Tibial nerve (tissue), 4 donors: ENCODE data around the gene INS. TPM values are rescaled to one million over a fixed set of nuclear protein-coding genes. Genes with fewer than 3 reads are reported as not detected.

Experiments used
- DNase-seq, 2 donors: peaks; one replicate each; pipeline ENCODE4 v3.0.0-alpha.2; 2019; ENCODE audit warnings: low spot score in 2 of 2
- H3K27ac ChIP-seq, 4 donors: fragments of 200-600 bp; sonication (generic) in 3 of 4; one replicate each; pipeline ENCODE4 v1.5.1; 2017 to 2019; ENCODE audit warnings: mild to moderate bottlenecking in 1 of 4
- H3K27me3 ChIP-seq, 2 donors: fragments of 200-600 bp; sonication (generic) in 1 of 2; one replicate each; pipeline versions ENCODE4 v1.5.1 to v1.6.0; 2017 to 2019
- H3K36me3 ChIP-seq, 3 donors: fragments of 200-600 bp; sonication (generic); one replicate each; pipeline ENCODE4 v1.5.1; 2018 to 2019
- H3K4me1 ChIP-seq, 4 donors: fragments of 200-600 bp; sonication (generic) in 3 of 4; one replicate each; pipeline ENCODE4 v1.5.1; 2017 to 2019
- H3K4me3 ChIP-seq, 4 donors: fragments of 200-600 bp; sonication (generic) in 3 of 4; one replicate each; pipeline ENCODE4 v1.5.1; 2017 to 2019; ENCODE audit warnings: mild to moderate bottlenecking in 1 of 4, moderate library complexity in 1 of 4
- H3K9me3 ChIP-seq, 4 donors: fragments of 200-600 bp; sonication (generic) in 3 of 4; one replicate each; pipeline ENCODE4 v1.5.1; 2017 to 2019
- CTCF ChIP-seq, 5 experiments: fragments of 200-600 bp in 3 of 5; fragments of 450-650 bp in 2 of 5; sonication (generic) in 3 of 5; IDR thresholded peaks; one replicate each; pipeline ENCODE4 v1.5.1; 2016 to 2019; ENCODE audit warnings: antibody characterized with exemption in 5 of 5, mild to moderate bottlenecking in 3 of 5, moderate library complexity in 2 of 5
- EP300 ChIP-seq, 2 donors: sonication (generic); formaldehyde crosslinking; IDR thresholded peaks; one replicate each; pipeline ENCODE4 v1.6.1; 2017; ENCODE audit warnings: antibody characterized with exemption in 2 of 2, mild to moderate bottlenecking in 1 of 2
- POLR2A ChIP-seq, 2 donors: fragments of 450-650 bp; IDR thresholded peaks; one replicate each; pipeline ENCODE4 v1.6.1; 2017; ENCODE audit warnings: antibody characterized with exemption in 2 of 2, mild to moderate bottlenecking in 2 of 2, moderate library complexity in 2 of 2
- WGBS, 2 donors: methylation state at CpG; one replicate each; pipeline ENCODE4 v1.1.5; 2018; 5-methylcytosine and 5-hydroxymethylcytosine counted together
- total RNA-seq, 4 donors: library from RNA; depleted of rRNA; stranded (reverse); fragments of >200 nt; gene quantifications; one replicate each; pipeline ENCODE4 v1.1.0, GENCODE V29; 2016

Gene INS
- total RNA-seq, 4 donors from 2014 or later = 1.8 TPM; not detected in 3

GRCh38 chr11:2154889-2155288 lies 6.1 kb downstream of the INS start:
- 84 to 85% methylated on average over 6 to 16 of the region's 17 CpGs for WGBS, 2 donors
- peaks cover 0 to 10% (median 5%) of the 10 kb centered on the region in 4 donors for H3K4me1 ChIP-seq
- H3K27ac ChIP-seq = no peak overlapping the region
- no peaks in the 10 kb centered on the region for H3K36me3 ChIP-seq
- peaks cover 0 to 22% of the 10 kb centered on the region in 2 donors for H3K27me3 ChIP-seq
- H3K9me3 ChIP-seq = no peaks in the 10 kb centered on the region
- DNase-seq = no peak
- H3K4me3 ChIP-seq = no peak overlapping the region
- TF ChIP-seq CTCF (IDR thresholded peaks at IDR 0.05) (no peak), EP300 (IDR thresholded peaks at IDR 0.05) (no peak), POLR2A (IDR thresholded peaks at IDR 0.05) (no peak)

GRCh38 chr11:2154195-2154585 lies 6.8 kb downstream of the INS start:
- no peak for DNase-seq
- Histone ChIP-seq H3K4me3 (no peak overlapping the region), H3K9me3 (no peaks in the 10 kb centered on the region), H3K36me3 (no peaks in the 10 kb centered on the region), H3K27ac (no peak overlapping the region), H3K27me3 (peaks cover 0 to 29% of the 10 kb centered on the region in 2 donors), H3K4me1 (peaks cover 0 to 10% (median 5%) of the 10 kb centered on the region in 4 donors)
- TF ChIP-seq CTCF (IDR thresholded peaks at IDR 0.05) (no peak), POLR2A (IDR thresholded peaks at IDR 0.05) (no peak), EP300 (IDR thresholded peaks at IDR 0.05) (no peak)
- WGBS, 2 donors = 81 to 88% methylated on average over 4 to 7 of the region's 7 CpGs

- H3K9me3 ChIP-seq = no peaks in the 10 kb centered on the region
- peaks cover 0 to 10% (median 5%) of the 10 kb centered on the region in 4 donors for H3K4me1 ChIP-seq
- DNase-seq = no peak
- peaks cover 1 to 34% of the 10 kb centered on the region in 2 donors for H3K27me3 ChIP-seq
- WGBS, 2 donors = 62 to 72% methylated on average over 13 to 14 of the region's 14 CpGs
- H3K36me3 ChIP-seq = no peaks in the 10 kb centered on the region
- no peak for TF ChIP-seq CTCF (IDR thresholded peaks at IDR 0.05)
- TF ChIP-seq EP300 (IDR thresholded peaks at IDR 0.05) = no peak
- TF ChIP-seq POLR2A (IDR thresholded peaks at IDR 0.05) = no peak
- no peak overlapping the region for H3K4me3 ChIP-seq
- no peak overlapping the region for H3K27ac ChIP-seq
Measured at GRCh38 chr11:2153581-2154194, 7.3 kb downstream of the INS start.

- peaks cover 2 to 46% of the 10 kb centered on the region in 2 donors for H3K27me3 ChIP-seq
- no peaks in the 10 kb centered on the region for H3K9me3 ChIP-seq
- H3K4me1 ChIP-seq = peaks cover 0 to 10% (median 5%) of the 10 kb centered on the region in 4 donors
- H3K27ac ChIP-seq = peak overlapping the region in 1 of 4 donors; percentile 10
- no peaks in the 10 kb centered on the region for H3K36me3 ChIP-seq
- peak; percentile 66 to 80 for DNase-seq
- peak; percentile 66 to 93 (median 86) for TF ChIP-seq CTCF (IDR thresholded peaks at IDR 0.05)
- TF ChIP-seq POLR2A (IDR thresholded peaks at IDR 0.05) = no peak
- WGBS, 2 donors = 1 to 5% methylated on average over 18 to 21 of the region's 22 CpGs
- H3K4me3 ChIP-seq = peak overlapping the region in 2 of 4 donors; percentile 3 to 11
Measured at GRCh38 chr11:2151500-2152257, 9.3 kb downstream of the INS start.
